ENCODE measurements around the gene FAM53A.

- TF ChIP-seq CTCF (IDR thresholded peaks at IDR 0.05 in 8 of 11, conservative IDR thresholded peaks at IDR 0.05 in 3 of 11) (no peak), POLR2A (IDR thresholded peaks at IDR 0.05) (no peak), POLR2AphosphoS5 (IDR thresholded peaks at IDR 0.05) (peak in 1 of 3 donors; percentile 2)
These were observed 32.2 kb upstream of the FAM53A start for GRCh38 chr4:1716065-1716945.
